CD4-positive, alpha-beta T cell treated with Interleukin-15 for 1 hour (primary cell): ENCODE measurements around the gene CHSY1.

ENCODE experiments used
- DNase-seq: peaks from one replicate; pipeline ENCODE4 v3.0.0-alpha.2; 2020

Gene CHSY1

DNA sequence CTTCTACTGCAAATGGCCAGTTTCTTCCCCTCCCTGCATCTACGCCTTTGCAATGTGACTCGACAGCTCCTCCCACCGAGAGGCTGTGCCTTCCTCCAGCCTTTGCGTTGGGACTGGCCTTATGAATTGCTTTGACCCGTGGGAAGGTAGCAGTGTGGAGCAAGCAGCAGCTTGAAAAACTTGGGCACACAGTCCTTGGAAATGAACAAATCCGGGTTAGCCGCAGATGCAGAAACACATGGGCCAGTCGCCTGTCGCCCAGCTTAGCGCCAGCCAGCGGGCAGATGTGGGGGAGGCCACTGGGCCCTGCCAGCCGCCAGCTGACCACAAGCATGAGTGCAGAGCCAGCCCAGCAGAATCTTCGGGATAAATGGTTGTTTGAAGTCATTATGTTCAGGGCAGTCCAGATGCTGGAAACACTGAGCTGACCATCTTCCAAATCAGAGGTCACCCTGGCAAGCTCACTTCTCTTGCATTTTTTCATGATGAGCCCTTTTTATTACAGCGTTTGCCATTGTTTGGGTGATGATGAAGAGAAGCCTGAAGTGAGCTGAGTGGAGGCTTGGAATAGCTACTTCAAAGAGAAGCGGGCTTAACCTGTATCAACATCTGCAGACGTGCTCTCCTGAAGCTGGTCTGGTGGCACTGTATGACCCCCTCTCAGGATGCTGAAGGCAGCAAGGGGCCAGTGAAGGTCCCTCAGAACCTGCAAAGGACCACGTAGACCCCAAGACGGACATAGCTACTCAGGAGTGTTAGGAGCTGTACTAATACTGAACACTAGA, 15.7 kb upstream of the CHSY1 start:
- no peak for DNase-seq

GRCh38 chr15:101266787-101267186, 14.9 kb upstream of the CHSY1 start:
- DNase-seq = no peak

DNA sequence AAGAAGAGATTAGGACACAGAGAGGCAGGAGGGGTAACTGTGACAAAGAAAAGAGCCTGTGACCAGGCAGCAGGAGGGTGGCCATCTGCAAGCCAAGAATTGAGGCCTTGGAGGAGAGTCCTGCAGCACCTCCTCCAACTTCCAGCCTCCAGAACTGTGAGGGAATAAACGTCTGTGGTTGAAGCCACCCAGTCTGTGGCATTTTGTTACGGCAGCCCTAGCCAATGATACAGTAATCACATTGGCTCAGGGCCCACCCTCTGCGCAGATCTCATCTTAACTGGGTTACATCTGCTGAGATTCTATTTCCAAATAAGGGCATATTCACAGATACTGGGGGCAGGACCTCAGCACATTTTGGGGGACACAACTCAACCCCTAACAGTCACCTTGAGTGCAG, 14.2 kb upstream of the CHSY1 start:
- DNase-seq = no peak

DNA sequence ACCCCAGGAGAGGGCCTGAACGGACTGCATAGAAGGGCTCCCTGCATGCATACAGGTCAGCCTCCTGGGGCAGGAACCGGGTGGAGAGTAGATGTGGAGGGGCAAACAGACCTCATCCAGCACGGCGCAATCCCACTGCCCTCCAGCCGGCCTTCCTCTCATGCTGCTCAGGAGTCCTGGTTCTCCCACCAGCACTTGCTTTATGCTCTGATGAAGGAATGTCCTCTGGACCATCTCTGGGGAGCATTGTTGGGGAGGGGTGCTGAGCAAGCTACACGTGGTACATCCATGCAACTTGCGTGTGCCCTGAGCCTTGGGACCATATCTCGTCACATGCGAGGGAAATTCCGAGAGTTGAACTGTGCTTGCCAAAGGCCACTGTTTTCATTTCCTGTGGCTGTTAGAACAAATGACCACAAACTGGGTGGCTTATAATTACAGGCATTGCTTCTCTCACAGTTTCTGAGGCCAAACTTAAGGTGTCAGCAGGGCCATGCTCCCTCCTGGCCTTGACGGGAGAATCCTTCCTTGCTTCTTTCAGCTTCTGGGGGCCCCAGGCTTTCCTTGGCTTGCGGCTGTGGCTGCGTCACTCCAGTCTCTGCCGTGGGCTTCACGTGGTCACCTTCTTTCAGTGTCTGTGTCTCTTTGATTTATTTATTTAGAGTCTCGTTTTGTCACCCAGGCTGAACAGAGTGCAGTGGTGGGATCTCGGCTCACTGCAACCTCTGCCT, 13.2 kb upstream of the CHSY1 start:
- no peak for DNase-seq

- DNase-seq = no peak
Observed at GRCh38 chr15:101264011-101264410, 12.2 kb upstream of the CHSY1 start.

- no peak for DNase-seq
Observed at GRCh38 chr15:101262551-101262950, 10.7 kb upstream of the CHSY1 start.

DNA sequence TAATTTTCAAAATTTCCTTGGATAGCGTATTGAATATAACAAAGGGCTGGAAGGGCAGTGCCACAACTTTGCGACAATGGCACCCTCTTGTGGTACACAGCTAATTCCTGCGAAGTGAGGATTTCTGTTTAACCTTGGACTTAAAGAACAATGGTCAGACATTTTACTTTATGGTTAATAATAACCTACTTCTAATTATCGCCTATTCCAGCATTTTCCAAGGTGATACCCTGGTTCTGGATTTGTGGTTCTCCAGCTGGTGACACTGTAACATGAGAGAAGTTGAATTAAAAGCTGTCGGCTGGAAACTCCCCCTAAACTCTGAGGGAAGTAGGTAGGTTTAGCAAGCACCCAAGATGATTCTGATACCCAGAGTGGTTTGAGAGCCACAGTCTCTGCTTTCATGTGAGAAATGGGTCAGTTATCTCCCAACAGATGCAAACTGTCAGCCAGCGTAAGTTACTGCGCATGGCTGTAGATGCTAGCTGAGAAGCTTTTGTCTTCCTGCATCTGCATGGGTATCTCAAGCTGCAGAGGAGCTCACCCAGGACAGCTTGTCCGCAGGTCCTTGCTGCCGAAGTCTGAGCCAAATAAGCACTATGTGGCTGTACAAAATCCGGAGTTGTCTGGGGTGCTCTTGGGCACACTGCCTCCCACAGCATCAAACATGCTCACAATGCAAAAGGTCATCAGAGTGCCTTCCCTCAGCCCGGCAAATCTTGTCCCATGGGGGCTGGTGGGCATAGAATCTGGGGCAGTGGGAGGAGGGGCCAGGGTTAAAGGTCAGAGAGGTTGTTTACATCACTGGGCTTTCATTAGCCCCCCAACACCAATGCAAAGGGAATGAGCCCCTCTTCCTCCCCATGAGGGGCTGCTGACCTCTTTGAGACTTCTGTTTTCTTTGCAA, 6.6 kb upstream of the CHSY1 start:
- peak; percentile 60 for DNase-seq

- no peak for DNase-seq
Observed at GRCh38 chr15:101256757-101257156, 4.9 kb upstream of the CHSY1 start.

DNA sequence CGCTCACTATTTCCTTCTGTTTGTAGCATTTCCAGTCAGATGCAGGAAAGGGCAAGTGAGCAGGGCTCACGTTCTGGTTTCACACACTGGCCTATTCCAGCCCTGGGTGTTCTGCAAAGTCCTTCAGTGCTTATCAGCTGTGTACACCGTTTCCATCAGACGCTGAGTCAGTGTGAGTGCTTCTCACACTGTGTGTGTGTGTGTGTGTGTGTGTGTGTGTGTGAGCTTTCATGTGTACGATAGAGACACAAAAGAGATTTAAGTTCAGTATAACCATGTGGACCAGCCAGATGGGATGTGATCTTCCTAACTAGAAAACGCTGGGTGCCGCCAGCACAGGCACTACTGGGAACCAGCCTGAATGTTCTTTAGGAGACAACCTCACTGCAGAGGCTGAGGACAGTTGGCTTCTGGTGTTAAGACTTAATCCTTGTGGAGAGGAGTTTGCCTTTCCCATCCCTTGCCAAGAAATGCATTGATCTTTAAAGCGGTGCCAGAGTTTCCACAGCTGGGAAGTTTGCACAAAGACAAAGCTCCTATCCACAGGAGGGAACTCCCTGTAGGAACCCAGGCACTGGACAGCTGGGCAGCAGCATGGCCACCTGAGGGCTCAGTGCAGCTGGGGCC, 3.9 kb upstream of the CHSY1 start:
- no peak for DNase-seq

DNA sequence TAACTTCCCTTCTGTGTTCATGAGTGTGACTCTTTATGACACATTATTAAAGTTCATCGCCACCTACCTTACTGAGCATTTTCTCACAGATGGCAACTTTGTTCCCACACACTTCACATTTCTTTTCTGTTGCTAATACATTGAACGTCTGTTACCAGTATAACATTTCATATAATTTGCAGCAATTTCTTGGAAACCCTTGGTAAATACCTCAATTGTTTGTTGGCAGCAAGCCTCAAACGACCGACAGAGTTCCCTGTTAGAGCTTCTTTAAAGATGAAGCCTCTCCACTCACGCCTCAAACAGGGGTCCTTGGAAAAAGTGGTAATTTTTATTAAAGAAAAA, 3.2 kb upstream of the CHSY1 start:
- no peak for DNase-seq

DNA sequence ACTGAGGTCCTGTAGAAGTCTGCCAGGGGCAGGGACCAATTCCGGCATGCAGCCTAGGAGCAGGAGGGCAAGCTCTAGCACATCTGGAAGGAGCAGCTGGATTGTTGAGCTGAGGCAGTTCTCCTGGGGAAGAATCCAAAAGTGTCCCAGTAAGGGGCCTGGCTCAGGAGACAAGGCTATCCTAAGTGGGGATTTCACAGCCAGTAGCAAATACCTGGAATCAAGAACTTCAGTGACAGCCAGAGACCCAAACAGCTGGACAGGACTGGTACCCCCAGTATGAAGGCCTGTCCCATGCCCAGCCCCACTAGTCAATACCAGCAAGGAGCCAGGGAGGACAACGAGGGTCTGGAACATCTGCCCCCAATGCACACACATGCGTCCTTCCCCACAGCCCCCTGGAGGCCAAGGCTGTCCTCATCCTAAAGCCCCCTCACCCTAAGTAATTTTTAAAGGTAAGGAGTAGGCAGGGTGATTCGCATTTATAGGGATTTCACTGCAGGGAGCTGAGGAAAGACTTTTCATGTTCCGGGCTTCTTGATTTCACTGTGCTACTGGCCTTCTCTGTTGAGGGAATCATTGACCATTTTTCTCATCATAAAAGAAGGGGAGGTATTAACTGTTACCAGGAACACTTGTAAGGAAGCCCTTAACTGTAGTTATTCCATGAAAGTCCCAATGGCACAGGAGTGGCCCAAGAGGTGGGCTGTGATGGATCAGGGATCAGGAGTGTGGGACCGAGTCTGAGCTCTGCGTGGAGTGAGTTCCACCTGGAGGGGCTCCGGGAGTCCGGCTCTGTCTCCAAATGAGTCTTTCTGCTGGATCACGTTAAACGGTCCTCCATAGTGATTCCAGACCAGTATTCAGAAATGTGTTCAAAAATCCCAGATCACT, 2.6 kb upstream of the CHSY1 start:
- DNase-seq = no peak

GRCh38 chr15:101252836-101253235, 988 bp upstream of the CHSY1 start:
- DNase-seq = no peak

GRCh38 chr15:101250873-101251829, 697 bp downstream of the CHSY1 start:
- no peak for DNase-seq

DNA sequence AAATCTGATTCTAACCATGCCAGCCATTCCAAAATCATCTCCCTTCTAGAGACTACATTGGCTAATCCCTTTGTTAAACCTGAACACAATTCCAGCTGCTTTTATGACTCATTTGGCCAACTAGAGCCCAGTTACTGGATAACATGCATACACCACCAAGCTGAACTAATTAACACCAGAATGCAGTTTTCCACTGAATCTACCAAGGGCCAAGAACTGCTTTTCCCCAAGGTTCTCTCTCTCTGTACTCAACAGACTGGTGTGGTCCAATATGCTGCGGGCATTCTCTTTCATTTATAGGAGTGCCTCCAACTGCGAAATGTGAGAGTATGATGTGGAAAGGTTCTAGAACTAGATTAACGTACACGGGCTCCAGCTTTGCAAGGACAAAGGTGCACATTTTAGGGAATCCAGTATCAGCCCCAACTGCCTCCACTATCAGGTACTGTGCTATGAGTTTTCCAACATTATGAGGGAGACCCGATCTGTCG, 1.5 kb downstream of the CHSY1 start:
- DNase-seq = no peak

GRCh38 chr15:101248274-101248673, 3.6 kb downstream of the CHSY1 start:
- DNase-seq = no peak

DNA sequence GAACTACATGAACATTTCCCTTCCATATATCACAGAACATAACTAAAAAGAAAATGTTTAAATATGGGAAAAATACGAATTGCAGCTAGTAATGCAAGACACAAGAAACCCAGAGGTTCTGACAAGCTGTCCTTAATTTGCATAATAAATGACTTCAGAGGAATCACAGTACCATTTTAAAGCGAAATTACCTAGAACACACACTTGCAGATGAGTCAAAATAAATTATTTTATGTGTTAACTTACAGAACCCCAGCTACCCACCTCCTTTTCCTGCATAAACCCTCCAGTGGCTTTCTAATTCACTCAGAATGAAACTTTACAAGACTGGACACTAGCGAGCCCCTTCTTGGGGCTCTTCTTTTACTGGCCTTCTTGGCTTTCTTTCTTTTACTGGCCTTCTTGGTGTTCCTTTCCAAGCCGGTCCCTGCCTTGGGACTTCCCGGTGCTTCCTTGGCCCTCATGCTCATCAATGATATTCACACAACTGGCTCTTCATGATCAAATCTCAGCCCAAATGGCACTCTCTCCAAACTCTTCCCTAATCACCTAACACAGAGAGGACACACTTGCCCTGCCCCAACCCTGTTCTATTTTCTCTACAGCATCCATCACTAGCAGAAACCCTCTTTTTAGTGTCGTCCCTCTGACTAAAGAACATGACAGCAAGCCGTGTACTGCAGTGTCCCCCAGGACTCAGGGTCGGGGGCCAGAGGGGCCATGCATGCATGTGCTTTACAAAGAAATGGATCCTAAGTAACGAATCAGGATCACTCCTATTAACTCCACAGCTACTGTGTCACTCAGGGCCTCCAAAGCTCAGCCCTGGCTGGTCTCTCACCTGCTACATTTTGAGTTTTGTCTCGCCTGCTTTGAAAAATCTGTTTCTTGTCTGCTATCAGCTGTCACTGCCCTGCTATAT, 4.8 kb downstream of the CHSY1 start:
- DNase-seq = no peak

- no peak for DNase-seq
Observed at GRCh38 chr15:101246391-101246790, 5.5 kb downstream of the CHSY1 start.

GRCh38 chr15:101244889-101245668, 6.8 kb downstream of the CHSY1 start:
- DNase-seq = no peak
